T follicular helper cell (primary cell): ENCODE measurements around the gene NUBP2.
A peak's percentile ranks its signal among the peaks of the same experiment; 100 is the strongest.

Experiments
- DNase-seq: peaks from one replicate; pipeline ENCODE4 v3.0.0-alpha.2; 2020; ENCODE audit warnings: low read depth

The NUBP2 gene

DNA sequence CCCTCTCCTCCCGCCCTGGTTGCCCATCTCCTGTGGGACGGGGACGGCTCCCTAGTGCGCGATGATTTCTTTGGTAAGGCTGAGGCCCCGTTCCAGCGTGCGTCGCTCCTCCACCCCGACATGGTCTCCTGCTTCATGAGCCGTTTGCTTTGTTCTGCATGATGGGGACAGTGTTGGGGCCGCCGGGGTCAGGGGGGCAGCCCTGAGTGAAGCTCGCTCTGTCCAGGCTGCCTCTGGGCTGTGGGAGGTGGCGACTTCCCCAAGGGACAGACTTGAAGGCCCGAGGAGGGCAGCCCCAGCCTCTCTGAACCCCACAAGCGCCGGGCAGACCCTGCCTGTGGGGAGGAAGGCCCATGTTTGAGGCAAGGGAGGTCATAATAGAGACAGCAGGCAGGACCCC lies 23.8 kb upstream of the NUBP2 start:
- no peak for DNase-seq

- DNase-seq = no peak
Observed at GRCh38 chr16:1759511-1759910, 23.2 kb upstream of the NUBP2 start.

DNA sequence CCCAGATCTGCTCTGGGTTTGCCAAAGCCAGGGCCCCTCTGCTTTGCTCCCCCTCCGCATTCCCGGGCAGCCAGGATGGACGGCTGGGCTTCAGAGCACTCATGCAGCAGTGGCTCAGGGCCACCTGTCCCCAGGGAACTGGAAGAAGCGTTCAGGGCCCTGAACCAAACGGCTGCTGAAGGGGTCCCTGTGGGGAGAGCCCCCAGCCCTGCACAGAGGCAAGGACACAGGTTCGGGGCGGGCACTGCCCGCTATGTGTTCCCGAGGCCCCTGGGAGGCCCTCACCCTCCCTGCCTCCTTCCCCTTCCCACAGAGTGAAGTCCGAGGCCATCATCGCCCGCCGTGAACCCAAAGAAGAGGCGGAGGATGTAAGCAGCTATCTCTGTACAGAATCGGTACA lies 21.8 kb upstream of the NUBP2 start:
- DNase-seq = no peak

DNA sequence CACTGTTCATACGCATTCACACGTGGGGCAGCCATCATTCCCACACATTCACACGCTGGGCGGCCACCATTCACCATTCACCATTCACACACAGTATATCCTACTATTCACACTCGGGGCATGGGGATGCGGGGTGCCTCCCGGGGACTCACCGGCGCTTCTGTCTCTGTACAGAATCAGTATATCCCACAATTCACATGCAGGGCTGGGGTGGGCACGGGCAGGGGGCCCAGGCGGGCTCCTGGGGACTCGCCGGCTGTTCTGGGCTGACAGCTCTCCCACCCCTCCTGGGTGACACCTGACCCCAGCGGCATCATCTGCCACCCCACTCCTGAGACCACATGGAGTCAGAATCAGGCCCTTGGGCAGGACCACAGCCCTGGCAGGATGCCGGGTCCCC lies 21.0 kb upstream of the NUBP2 start:
- no peak for DNase-seq

GRCh38 chr16:1762196-1762878 lies 20.4 kb upstream of the NUBP2 start:
- DNase-seq = no peak

GRCh38 chr16:1762879-1763520 lies 19.8 kb upstream of the NUBP2 start:
- no peak for DNase-seq

DNA sequence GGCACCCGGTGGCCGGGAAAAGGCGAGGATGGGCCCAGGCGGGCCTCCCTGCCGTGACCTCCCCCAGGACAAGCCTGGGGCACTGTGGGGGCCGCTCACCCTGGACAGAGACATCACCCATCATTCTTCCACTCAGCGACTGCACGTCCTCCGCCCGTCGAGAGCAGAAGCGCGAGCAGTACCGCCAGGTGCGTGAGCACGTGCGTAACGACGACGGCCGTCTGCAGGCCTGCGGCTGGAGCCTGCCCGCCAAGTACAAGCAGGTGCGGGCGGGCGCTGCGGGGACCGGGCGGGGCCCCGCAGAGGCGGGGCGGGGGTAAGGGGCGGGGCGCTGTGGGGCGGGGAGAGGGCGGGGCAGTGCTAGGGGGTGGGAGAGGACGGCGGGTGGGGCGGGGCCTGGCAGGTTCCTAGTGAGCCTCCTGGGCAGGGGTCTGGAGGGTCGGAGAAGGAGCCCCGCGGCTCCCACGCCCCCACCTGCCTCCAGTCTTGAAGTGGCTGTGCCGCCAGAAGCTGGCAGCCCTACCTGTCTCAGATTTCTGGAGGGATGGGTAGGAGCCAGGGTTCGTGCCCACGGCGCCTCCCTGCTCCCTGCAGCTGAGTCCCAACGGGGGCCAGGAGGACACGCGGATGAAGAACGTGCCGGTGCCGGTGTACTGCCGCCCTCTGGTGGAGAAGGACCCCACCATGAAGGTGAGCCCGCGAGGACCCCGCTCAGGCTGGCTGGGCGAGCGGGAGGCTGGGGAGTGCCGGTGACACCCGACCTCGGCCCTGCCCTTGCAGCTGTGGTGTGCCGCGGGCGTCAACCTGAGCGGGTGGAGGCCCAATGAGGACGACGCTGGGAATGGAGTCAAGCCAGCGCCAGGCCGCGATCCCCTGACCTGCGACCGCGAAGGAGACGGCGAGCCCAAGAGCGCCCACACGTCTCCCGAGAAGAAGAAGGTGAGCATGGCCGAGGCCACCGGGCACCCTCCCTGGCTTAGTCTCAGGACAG lies 18.9 kb upstream of the NUBP2 start:
- DNase-seq = no peak

GRCh38 chr16:1764971-1765370 lies 17.8 kb upstream of the NUBP2 start:
- no peak for DNase-seq

DNA sequence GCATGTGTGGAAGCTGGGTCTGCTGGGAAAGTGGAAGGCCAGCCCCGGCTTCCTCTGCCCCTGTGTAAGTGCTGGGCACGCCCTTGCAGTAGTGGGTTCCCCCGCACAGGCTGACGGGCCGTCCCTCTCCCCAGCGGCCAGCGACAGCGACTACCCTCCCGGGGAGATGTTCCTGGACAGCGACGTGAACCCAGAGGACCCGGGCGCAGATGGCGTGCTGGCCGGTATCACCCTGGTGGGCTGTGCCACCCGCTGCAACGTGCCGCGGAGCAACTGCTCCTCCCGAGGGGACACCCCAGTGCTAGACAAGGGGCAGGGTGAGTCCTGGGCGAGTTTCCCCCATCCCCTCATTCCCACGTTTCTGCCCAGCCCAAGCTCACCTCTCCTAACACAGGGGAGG lies 16.9 kb upstream of the NUBP2 start:
- no peak for DNase-seq

DNA sequence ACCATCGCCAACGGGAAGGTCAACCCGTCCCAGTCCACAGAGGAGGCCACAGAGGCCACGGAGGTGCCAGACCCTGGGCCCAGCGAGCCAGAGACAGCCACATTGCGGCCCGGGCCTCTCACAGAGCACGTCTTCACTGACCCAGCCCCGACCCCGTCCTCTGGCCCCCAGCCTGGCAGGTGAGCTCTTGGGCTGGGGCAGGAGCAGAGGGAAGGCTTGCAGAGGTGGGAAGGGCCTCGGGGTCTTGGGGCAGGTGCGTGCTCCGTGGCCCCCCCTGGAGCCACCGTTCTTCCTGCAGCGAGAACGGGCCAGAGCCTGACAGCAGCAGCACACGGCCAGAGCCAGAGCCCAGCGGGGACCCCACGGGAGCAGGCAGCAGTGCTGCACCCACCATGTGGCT lies 16.5 kb upstream of the NUBP2 start:
- DNase-seq = no peak

- no peak for DNase-seq
Observed at GRCh38 chr16:1766701-1767100, 16.1 kb upstream of the NUBP2 start.

DNA sequence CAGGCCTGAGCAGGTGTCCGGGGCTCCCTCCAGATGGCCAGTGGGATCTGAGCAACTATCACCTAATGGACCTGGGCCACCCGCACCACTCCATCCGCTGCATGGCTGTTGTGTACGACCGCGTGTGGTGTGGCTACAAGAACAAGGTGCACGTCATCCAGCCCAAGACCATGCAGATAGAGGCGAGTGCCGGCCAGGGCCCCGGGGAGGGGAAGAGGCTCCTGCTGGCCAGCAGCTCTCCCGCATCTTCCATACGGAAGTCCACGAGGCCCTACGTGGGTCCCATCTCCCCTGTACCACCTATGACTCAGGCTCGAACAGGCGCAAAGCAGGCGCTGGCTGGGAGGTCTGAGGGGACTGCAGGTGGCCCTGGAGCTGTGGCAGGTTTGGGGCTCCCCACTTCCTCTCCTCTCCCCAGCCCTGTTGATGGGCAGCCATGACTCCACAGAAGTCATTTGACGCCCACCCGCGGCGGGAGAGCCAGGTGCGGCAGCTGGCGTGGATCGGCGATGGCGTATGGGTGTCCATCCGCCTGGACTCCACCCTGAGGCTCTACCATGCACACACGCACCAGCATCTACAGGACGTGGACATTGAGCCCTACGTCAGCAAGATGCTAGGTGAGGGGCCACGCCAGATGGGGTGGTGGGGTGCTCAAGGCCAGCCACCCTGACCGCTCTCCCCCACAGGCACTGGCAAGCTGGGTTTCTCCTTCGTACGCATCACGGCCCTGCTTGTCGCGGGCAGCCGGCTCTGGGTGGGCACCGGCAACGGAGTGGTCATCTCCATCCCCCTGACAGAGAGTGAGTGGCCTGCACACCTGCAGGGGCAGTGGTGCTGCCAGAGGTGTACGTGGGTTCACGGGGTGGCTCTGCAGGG lies 15.4 kb upstream of the NUBP2 start:
- no peak for DNase-seq

GRCh38 chr16:1768061-1768766 lies 14.5 kb upstream of the NUBP2 start:
- DNase-seq = no peak

DNA sequence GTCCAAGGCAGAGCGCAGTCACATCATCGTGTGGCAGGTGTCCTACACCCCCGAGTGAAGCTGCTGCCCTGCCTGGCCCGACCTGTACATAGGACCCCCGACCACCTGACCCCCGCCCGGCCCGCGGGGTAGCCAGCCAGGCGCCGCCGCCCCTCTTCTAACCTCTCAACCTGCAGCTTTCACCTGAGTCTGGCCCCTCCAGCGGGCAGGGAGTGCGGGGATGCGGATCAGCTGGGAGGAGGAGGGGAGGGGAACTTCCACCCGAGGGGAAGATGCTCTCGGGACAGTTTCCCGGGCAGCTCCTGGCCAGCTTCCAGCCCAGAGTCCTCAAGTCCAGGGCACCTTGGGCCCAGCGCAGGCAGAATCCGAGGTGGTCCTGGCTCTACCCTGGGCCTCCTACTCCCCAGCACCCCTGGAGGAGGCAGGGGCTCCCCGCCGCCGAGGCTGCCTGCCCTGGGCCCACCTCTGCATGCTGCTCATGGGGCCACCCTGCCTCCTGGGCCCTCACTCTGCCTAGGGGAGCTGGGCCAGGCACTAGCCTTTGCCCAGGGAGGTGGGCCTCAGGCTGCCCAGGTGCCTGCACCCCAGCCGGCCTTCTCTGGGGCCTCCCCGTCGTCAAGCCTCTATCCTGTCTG lies 13.9 kb upstream of the NUBP2 start:
- DNase-seq = no peak

DNA sequence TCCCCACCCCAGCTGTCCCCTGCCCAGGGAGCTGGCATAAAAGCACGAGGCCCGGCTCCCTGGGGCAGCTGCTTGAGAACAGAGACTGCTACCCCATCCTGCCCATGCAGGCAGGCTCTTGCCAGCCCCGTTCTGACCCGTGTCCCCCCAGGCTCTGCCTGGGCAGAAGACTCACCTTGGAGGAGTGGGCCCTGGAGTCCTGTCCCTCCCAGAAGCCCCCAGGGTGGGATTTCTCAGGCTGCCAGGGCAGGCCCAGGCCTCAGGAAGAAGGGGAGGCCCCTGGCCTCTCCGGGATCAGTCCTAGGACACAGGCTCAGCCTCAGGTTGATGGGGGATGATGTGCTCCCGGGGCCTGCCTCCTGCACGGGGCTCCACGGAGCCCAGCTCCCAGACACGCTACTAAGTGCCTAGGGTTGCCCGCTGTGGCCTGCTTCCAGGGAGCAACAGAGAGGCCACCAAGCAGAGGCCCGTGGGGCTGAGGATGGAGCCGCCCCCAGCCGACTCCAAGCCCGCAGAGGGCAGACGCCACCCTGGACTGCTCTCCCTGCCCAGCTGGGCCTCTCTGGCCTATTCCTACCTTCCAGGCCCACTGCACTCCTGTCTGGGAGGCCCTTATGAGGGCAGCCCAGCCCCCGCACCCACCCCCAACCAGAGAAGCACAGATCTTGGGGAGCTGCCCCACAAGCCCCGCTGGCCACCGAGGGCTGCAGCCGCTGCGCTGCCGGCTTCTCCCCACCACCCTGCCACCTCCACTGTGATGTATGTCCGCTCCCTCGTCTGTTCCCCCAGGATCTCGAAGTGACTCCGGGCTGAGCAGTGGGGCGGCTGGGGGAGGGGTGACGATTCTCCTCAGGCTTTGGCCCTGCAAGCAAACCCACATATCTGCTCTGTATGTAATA lies 13.1 kb upstream of the NUBP2 start:
- no peak for DNase-seq

DNA sequence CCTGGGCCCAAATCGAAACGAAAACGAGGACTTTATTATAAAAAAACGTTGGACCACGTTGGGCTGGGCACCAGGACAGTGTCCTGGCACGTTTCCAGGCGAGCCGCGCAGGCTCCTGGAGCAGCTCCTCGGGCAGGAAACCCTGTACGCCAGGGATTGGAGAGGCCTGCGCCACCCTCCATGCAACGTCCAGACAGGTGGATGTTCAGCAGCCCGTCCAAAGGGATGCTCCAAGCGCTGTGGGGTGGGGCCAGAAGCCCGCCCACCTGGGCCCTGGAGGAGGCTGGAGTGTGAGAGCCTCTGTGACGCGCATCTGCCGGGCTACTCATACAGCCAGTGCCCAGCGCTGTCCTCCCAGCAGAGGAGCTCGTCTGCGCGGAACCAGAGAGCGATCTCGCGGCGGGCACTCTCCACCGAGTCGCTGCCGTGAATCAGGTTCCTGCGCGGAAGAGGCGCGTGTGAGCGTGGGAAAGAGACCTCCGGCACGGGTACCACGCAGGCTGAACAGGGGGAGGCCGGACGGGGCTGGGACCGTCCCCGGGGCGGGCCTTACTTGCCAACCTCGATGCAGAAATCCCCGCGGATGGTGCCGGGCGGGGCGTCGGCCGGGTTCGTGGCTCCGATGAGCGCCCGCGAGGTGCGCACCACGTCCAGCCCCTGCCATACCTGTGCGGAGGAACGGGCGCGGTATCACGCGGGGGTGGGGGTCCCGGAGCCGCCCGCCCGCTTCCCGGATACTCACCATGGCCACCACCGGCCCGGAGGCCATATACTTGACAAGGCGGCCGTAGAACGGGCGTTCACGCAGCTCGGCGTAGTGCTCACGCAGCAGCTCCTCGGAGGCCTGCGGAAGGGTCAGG lies 12.2 kb upstream of the NUBP2 start:
- peak; percentile 19 for DNase-seq

- DNase-seq = peak; percentile 42
Observed at GRCh38 chr16:1771188-1771863, 11.4 kb upstream of the NUBP2 start, which contains the start of gene NME3. Gene NME3, minus strand, starts transcription at chr16:1771543. Its CDS starts 9 bp downstream, at chr16:1771534.

GRCh38 chr16:1771864-1772361 lies 10.8 kb upstream of the NUBP2 start:
- no peak for DNase-seq
